Neural progenitor cell (in vitro differentiated cells): ENCODE results near the gene DCAF8L2.

Source experiments
- CTCF ChIP-seq: fragments of 200-600 bp; sonication (generic); IDR thresholded peaks from 2 replicates; pipeline ENCODE4 v1.5.1; 2017; ENCODE audit warnings: antibody characterized with exemption, mild to moderate bottlenecking
- EZH2 ChIP-seq: fragments of 200-600 bp; sonication (generic); IDR thresholded peaks from 2 replicates; pipeline ENCODE4 v1.6.1; 2017; ENCODE audit warnings: antibody characterized with exemption, mild to moderate bottlenecking, moderate library complexity

- TF ChIP-seq CTCF (no peak), EZH2 (no peak)
These were observed 85.3 kb downstream of the DCAF8L2 start for GRCh38 chrX:27675493-27675892.
